GM12891 (cell line): Measurements from ENCODE around the gene USP31.

ENCODE experiments used
- POLR2A ChIP-seq: IDR thresholded peaks from 2 replicates; pipeline ENCODE4 v1.6.1; 2011; ENCODE audit warnings: low read depth, low read length, control low read depth
- POLR2AphosphoS5 ChIP-seq: IDR thresholded peaks from 2 replicates; pipeline ENCODE4 v1.6.1; 2011; ENCODE audit warnings: low read depth, low read length, control low read depth

GRCh38 chr16:23131036-23131435, 18.2 kb downstream of the USP31 start:
- TF ChIP-seq POLR2A (no peak), POLR2AphosphoS5 (no peak)
